Measurements from ENCODE around the gene NTM.

- TF ChIP-seq CTCF (IDR thresholded peaks at IDR 0.05; ENCODE audit: poor library complexity) (no peak), EZH2phosphoT487 (IDR thresholded peaks at IDR 0.05; ENCODE audit: low read depth, severe bottlenecking, unreplicated experiment) (no peak), EZH2 (IDR thresholded peaks at IDR 0.05; ENCODE audit: borderline replicate concordance) (no peak)
Measured at GRCh38 chr11:131409345-131409744, 38.9 kb downstream of the NTM start.

Measured in hepatocyte (in vitro differentiated cells).